GM19455 (cell line): ENCODE results near the gene UQCRFS1.
"Not testable (repeated sequence)": the region's sequence is repeated elsewhere in the genome, so short reads cannot be mapped to it uniquely, and the experiment has no call there.

ENCODE experiments used
- ATAC-seq: cut with Tn5 transposase; IDR thresholded peaks from one replicate; pipeline ENCODE4 v1.9.1; 2021; ENCODE audit not compliant: unreplicated experiment

Gene UQCRFS1

DNA sequence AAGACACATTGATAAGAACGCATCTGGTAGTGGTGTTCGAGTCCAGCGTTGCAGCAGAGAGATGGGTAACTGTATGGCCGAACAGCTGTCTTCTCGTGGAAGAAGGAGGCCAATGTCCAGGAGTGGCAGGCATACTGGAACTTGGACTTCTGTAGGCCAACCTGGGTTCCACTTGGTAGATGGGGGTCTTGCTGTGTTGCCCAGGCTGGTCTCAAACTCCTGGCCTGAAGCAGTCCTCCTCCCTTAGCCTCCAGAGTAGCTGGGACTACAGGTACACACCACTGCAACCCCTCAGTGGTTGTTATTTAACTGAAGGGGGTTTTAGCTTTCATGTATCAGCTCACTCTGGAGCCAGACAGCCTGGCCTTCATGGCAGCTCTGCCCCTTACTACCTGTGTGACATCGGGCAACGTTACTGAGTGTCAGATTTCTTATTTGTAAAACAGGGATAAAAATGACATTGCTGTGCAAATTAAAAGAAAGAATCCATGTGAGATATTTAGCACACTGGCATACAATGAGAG is 2.4 kb upstream of the UQCRFS1 start:
- ATAC-seq = no peak

DNA sequence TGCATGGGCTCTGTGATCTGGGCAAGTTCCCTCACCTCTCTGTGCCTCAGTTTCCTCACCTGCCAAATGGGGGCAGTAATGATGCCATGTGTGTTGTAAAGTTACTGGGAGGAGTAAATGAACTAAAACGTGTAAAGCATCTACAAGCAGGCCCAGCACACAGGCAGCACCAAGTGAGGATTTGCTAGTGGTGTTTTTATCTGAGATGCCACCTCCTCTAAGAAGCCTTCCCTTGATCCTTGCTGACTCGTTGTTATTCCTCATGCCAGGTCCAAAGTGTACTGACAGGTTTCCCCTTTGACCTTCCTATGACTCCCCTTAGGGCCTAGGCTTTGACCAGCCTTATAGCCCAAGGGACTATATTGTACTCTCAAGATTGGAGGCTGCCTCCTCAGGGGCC is 1.5 kb upstream of the UQCRFS1 start:
- ATAC-seq = no peak

DNA sequence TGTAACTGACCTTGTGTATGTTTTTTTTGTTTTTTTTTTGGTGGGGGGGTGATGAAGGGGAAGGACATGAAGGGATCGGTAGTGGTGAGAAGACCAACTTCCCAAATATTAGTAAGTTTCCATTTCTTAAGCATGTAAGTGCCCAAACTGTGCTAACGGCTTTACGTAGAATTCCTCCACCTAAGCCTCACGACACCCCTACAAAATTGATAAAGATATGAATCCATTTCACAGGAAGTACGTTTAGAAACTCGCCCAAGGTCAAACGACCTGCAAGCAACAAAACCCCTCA is 649 bp downstream of the UQCRFS1 start:
- no peak for ATAC-seq

DNA sequence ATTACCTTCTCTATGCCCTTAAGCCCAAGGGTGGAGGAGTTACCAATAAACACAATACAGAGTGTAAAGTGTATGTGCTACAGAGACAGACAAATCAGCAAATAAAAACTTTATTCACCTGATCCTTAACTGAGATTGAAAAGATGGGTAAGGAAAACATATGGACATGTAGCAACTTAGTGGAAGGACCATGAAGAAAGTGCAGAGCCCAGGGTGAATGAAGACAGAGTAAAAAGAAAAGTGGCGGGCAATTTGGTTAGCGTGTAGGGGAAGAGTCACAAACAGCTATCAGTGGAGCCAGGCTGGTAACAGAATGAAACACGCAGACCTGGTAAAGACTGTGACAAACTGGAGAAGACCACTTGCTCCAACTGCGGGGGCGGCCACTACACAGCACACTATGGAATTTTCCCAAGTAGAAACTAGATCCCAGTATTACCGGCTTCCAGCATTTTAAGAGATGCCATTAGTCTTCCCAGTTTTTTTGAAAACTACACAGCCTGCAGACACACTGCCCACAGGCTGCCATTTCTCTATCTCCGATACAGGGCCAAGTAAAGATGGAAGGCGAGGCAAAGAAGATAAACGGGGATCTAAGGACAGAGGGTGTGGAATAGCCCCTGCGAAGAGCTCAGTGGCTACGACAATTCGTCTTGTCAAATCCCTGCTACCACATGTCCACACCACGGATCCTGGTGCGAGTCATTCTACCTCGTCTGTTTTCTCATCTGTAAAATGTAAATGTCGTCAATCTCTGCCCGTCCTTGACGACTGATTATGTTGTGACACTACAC is 1.2 kb downstream of the UQCRFS1 start:
- ATAC-seq = no peak

DNA sequence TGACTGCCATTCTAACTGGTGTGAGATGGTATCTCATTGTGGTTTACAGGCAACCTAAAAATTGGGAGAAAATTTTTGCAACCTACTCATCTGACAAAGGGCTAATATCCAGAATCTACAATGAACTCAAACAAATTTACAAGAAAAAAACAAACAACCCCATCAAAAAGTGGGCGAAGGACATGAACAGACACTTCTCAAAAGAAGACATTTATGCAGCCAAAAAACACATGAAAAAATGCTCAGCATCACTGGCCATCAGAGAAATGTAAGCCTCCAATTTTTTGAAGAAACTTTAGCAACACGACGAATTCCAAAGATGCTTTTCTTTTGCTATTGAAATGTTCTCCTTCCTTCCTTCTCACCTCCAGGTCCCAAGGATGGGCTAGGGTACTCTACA is 1.9 kb downstream of the UQCRFS1 start:
- not testable (repeated sequence) for ATAC-seq

DNA sequence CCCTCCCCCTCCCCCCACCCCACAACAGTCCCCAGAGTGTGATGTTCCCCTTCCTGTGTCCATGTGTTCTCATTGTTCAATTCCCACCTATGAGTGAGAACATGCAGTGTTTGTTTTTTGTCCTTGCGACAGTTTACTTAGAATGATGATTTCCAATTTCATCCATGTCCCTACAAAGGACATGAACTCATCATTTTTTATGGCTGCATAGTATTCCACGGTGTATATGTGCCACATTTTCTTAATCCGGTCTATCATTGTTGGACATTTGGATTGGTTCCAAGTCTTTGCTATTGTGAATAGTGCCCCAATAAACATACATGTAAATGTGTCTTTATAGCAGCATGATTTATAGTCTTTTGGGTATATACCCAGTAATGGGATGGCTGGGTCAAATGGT is 2.4 kb downstream of the UQCRFS1 start:
- not testable (repeated sequence) for ATAC-seq

DNA sequence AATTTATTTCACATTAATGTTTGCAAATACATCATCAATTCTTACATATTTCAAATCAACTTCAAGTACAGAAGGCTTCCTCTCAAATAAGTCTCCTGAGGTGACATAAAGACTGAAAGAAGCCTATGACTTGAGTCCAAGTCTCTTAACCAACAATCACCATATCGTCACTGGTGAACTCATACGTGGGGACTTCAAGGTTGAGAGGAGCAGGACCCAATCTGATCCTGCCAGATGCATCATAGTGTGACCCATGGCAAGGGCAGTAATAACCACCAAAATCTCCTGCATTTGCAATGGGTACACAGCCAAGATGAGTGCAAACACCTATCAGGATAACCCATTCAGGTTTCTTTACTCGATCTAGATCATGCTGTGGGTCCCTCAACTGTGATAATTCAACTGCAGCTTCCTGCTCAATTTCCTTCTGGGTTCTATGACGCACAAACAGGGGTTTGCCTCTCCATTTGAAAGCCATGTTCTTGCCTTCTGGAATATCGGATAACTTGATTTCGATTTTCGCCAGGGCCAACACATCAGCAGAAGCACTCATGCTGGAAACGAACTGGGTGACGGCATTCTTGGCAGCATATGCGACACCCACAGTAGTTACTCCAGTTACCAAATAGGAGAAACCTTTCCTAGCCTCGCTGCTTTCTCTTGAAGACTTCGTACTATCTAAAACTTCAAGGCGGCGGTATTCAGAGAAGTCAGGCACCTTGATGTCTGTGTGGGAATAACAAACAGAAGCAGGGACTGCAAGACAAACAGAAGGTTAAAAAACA is 5.4 kb downstream of the UQCRFS1 start:
- ATAC-seq = not testable (repeated sequence)

DNA sequence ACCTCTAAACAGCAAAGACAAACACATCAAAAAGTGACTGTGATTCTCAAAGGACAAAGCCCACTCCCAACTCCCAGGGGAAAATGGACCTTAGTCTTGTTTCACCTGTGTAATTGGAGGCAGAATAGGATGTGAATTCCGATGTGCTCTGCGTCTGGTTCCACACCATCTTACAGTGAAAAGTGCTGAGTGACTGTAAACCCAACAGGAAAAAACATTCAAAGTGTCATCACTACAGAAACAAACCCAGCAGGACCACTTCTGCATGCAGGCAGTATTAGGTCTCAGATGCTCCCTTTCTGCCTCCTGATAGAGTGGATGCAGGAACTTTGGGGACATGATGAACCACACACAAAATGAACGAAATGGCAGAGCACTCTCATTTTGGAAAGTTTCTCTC is 6.5 kb downstream of the UQCRFS1 start:
- no peak for ATAC-seq

DNA sequence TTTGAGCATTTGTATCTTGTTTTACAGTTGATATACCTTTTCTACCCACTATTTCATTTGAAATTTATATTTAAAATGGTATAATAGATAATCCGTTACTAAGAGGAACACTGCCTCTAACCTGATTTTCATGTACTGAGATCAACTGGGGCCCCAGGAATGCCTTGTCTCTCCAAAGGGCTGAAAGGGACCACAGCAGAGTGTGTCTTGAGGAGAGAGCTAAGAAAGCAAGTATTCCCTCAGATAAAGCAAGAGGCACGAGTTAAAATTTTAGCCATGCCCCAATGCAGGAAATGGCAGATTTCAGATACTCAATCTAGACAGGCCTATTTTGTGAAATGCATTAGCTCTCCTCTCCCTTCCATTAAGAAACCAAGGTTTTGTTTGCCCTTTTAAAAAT is 10.7 kb downstream of the UQCRFS1 start:
- no peak for ATAC-seq

DNA sequence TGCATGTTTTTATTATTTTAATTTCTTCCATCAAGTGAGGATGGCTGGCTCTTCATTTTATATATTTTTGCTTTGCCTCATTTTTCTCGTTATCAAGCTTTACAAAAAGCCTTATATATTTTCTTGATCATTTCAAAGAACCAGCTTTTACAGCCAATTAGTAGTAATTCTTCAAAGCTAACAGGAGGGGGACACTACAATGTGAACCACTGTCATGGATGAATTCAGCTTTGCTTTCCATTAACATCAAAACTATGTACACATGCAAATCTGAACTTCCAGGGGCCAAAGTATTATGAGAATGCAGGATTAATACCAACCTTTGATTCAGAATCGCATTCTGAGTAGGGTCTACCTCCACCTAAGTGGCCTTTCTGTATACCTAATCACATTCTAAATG is 11.1 kb downstream of the UQCRFS1 start:
- ATAC-seq = no peak

DNA sequence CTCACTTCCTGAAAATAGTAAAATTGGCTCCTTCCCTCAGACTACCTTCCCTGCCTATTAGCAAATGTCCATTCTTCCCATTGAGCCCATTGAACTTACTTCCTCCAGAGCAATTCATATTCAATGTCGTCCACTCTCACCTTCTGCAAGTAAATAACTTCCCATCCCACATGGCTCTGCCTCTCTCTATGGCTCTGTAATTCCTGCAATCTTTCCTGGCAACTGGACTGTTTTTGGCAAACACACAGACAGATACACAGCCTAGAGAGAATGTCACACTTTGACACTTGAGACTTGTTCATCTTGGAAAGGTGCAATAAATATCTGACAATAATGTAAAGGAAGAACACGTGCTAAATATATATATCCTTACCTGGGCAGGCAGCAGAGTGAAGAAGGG is 18.3 kb downstream of the UQCRFS1 start:
- no peak for ATAC-seq

DNA sequence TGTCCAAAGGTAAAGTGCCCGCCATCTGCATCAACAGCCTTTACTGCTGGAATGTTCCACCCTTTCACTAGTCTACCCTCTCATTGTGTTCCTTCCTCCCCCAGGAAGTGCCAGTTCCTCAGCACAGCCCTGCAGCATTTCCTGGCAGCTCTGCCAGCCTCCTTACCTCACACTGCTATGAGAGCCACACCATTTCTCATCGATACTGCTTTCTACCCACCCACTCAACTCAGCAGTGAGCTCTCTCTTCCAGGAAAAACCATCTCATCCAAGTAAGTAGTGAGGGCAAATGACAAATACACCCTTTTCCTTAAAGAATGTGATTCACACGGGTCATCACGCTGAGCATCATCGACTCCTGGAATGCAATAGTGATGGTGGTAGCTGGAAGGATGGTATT is 19.8 kb downstream of the UQCRFS1 start:
- no peak for ATAC-seq

DNA sequence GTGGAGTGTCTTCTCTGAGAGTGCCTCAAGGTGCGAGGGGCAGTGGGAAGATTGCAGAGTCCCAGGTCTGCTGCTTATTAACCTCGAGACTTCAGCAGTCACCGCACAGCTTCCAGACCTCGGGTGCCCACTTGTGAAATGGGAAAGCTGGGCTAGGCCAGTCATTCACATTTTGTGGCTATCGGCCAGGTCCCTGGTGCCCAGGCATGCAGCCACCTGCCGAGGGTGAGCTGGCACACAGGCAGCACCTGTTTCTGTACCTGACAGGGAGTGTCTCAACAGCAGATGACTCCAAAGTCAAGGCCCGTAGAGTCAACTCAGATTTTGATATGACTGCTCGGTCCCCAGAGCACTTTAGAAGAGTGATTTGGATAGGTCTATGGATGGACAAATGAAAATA is 21.9 kb downstream of the UQCRFS1 start:
- no peak for ATAC-seq

DNA sequence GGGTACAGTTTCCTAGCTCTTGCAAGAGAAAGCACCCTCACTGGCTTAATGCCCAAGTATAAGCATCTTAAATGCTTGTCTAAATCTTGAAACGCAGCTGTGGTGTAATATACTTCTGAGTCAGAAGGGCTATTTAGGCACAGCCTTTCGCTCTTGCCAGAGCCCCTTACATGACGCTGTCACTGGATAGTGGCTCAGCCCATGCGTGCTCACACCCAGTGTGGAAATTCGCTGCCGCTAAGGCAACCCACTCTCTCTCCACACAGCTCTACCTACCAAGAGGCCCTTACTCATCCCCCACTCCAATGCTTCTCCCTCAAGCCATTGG is 24.0 kb downstream of the UQCRFS1 start:
- no peak for ATAC-seq

DNA sequence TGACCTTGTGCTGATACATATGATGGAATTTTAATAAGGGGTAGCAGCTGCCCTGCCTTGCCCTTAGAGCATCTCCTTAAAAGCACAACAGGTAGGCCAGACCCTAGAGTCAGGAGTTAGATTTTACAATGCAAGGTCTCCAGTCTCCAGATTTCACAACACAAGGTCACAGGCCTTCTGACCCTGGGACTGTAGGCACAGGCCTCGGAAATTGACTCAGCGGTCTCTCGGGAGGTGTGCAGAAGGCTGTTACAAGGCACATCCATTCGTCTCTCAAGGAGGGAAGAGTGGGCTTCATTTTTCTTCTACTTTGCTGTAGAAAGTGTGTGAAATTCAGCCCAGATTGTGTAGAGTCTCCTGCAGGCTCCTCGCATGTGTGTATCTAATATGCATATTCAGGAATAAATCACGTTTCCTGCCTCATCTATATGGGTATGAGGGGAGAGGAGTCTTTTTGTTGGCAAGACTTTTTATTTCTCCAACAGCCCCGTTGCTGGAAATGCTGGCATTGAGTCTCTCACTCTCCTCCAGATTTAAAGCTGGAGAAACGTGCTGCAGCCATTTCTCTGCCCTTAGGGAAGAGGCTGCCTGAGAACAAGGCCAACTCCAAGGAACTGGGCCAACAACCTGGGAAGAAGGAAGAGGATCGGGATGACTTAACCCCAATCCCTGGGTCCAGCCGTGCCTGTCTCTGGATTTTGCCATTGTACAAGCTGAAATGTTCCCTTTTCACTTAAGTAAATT is 24.5 kb downstream of the UQCRFS1 start:
- ATAC-seq = no peak

DNA sequence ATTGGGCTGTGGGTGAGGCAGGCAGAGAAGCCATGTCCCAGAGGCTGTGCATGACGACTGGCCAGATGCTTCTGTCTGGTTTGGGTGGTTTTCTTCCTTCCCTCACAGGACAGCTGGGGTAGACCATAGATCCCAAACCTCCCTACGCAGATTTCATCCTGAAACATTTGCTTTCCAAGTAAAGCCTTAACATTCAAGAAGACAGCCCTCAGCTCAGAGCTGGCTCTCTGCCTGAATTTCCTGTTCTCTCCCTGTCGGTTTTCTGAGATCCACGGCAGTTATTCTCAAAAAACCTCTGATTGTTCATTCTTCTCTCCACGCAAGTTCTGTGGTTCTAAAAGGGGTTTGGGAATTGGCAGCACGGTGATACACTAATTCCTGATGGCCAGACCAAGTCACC is 25.3 kb downstream of the UQCRFS1 start:
- ATAC-seq = no peak

DNA sequence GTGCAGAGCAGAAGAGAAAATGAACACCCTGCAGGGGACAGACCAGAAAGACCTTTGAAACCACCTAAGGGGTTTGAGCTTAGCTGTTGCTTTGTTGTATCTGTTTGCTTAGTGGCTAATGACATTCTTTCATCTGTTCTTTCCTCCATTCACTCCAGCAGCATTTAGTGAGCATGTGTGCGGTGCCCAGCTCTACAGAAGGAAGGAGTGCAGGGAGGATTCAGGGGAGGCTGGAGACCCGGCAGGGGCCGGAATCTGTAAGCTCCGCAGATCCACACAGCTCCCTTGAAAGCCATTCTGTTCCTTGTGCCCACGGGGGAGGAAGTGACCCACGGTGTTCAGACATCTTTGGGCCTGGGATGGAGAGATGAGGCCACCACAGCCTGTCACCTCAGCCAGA is 27.5 kb downstream of the UQCRFS1 start:
- no peak for ATAC-seq

DNA sequence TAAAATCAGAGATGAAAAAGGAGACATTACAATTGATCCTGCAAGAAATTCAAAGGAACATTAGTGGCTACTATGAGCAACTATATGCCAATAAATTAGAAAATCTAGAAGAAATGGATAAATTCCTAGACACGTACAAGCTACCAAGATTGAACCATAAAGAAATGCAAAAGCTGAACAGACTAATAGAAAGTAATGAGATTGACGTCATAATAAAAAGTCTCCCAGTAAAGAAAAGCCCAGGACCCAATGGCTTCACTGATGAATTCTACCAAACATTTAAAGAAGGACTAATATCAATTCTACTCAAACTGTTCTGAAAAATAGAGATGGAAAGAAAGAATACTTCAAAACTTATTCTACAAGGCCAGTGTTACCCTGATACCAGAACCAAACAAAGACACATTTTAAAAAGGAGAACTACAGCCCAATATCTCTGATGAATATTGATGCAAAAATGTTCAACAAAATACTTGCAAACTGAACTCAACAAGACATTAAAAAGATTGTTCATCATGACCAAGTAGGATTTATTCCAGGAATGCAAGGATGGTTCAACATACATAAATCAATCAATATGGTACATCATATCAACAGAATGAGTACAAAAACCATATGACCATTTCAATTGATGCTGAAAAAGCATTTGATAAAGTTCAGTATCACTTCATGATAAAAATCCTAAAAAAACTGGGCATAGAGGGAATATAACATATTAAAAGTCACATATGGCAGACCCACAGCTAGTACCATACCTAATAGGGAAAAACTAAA is 35.8 kb downstream of the UQCRFS1 start:
- ATAC-seq = no peak

DNA sequence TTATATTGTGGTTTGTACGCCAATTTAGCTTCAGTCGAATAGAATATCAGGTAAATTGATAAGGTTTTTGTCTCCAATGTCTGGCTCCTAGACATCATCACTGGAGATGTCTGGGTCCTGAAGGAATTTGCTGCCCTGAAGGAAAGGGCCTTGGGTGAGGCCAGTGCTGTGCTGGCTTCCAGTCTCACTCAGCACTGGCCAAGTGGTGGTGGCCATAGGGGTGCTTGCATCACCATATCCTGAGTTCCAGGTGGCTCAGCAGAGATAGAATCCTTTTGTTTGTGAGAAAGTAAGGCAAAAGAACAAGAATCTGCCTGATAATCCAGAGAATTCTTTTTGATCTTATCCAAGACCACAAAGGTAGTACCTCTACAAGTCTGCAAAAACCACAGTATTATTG is 39.1 kb downstream of the UQCRFS1 start:
- no peak for ATAC-seq

DNA sequence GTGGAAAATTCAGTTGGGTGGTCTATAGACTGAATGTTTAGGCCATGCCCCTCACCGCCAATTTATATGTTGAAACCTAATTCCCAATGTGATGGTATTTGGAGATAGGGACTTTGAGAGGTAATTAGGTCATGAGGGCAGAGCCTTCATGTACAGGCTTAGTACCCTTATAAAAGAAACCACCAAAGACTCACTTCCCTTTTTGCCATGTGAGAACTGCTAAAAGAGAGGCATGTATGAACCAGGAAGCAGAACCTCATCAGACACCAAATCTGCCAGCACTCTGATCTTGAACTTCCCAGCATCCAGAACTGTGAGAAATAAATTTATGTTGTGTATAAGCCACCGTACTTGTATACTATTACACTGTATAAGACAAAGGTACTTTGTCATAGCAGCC is 40.6 kb downstream of the UQCRFS1 start:
- ATAC-seq = no peak

DNA sequence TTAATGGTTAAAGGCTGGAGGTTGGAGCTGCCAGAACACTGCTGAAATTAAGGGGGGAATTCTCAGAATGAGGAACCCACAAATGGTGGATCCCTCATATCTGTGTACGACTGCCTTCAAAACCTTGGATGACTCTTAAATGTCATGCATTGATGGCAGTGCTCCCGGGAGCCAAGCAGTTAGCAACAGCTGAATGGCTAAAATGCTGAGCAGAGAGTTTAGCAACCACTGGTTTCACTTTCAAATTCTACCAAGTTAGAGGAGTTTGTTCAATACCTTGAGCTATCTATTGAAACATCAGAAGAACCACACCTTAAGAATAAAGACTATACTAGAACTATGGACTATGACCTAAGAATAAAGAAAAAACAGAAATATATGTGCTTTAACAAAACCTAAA is 41.4 kb downstream of the UQCRFS1 start:
- ATAC-seq = no peak
